GM19239 (cell line): ENCODE results near the gene TMEM82.

Experiments used
- DNase-seq: peaks from one replicate; pipeline ENCODE4 v3.0.0; 2011; ENCODE audit warnings: low spot score; ENCODE audit not compliant: insufficient read length
- FAIRE-seq: peaks from 2 replicates; lab custom pipeline; 2011; peaks lifted over from hg19 to GRCh38; lab: Jason Lieb, UNC

TMEM82 gene

GRCh38 chr1:15734901-15735300, 7.4 kb upstream of the TMEM82 start:
- FAIRE-seq (peak; percentile 8), DNase-seq (no peak)

DNA sequence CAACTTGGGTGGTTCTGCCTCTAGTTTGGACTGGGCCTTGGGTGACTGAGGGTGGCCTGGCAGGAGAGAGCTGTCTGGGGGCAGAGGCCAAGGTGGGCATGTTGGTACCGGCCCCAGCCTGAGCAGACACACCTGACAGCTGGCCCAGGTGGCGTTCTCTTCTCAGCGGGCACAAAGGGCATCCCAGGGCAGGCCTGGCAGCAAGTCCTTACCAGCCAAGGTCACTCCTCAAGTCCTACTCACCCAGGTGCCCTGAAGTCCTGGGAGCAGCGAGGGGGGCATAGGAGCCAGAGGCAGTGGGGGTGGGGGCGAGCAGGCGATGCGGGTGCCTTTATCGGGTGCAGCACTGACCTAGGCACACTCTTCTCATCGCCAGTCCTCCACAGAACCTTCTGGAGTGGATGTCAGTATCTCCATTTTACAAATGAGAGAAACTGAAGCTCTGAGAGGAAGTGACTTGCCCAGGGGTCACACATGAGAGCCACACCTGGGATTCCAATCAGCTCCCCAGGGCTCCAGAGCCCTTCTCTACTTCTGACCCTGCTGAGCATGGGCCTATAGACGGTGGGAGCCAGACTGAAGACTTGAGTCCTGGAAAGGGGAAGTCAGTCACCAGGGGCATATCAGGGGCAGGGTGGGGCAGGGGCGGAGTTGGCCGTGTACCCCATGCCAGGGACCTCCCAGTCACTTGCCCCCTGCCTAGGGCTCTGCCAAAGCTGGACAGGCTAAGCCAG, 6.8 kb upstream of the TMEM82 start:
- FAIRE-seq (no peak), DNase-seq (no peak)

GRCh38 chr1:15736038-15736891, 6.0 kb upstream of the TMEM82 start, which contains the start of gene SLC25A34:
Gene SLC25A34, plus strand, starts transcription at chr1:15736258. Its CDS starts 228 bp downstream, at chr1:15736486.
- DNase-seq: no peak

GRCh38 chr1:15736892-15737261, 5.4 kb upstream of the TMEM82 start:
- DNase-seq (no peak), FAIRE-seq (no peak)

More at GRCh38 chr1:15736038-15736891, 6.0 kb upstream of the TMEM82 start, which contains the start of gene SLC25A34:
- no peak for FAIRE-seq

- FAIRE-seq (no peak), DNase-seq (no peak)
Measured at GRCh38 chr1:15737324-15738319, 4.7 kb upstream of the TMEM82 start.

- DNase-seq (no peak), FAIRE-seq (no peak)
Measured at GRCh38 chr1:15738416-15739113, 3.7 kb upstream of the TMEM82 start.

- FAIRE-seq (no peak), DNase-seq (no peak)
Measured at GRCh38 chr1:15739259-15739658, 3.0 kb upstream of the TMEM82 start.

DNA sequence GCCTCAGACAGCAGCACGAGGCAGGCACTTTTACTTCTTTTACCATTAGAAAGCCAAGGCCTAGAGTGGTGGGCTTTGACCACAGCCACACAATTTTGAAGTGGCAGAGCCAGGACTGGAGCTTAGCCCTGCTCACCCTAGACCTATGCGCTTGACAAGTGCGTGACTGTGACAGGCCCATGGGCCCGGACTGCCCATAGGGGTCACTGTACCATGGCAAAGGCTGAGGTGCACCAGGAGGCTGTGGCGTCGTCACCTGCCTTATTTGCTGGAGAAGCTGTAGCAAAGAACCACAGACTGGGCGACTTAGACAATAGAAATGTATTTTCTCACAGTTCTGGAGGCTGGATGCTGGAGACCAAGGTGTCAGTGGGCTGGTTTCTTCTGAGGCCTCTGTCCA, 2.6 kb upstream of the TMEM82 start:
- FAIRE-seq (no peak), DNase-seq (no peak)

DNA sequence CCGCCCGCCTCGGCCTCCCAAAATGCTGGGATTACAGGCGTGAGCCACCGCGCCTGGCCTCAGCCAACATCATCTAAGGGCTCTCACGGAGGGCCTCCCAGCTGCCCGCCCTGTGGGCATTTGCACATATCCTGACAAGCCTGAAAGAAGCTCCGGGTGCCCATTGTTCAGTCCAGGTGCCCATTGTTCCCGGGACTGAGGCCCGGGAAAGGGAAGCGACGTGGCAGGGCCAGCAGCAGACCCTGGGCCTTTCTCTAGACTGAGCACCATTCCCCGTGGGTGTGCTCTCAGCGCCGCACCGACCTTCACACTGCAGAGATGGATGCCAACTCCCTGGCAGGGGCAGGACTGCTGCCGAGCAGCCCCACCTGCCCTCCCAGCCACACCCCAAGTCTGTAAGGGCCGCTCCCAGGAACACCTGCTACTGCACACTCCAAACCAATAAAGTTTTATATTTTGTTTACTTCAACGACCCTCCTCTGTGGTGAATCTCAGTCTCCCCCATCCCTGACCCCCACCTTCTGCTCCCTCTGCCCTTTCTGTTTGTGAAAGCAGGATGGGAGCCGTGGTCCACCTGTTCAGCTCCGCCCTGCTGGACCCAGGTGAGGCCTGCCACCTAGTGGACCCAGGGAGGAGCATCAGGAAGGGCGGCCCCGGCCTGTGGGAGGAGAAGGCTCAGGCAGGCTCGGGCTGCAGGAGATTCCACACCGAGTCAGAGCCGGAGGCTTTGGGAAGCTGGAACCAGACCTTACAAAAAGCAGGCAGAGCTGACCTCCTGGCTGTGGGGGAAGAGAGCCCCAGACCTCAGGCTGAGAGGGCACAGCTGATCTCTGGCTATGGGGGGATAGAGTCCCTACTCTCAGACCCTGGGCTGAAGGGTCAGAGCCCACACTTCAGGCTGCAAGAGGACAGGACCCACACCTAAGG, 1.1 kb upstream of the TMEM82 start:
- peak; percentile 94 for DNase-seq
- peak; percentile 89 for FAIRE-seq

- FAIRE-seq (no peak), DNase-seq (no peak)
Measured at GRCh38 chr1:15744122-15744679, 1.9 kb downstream of the TMEM82 start.

- FAIRE-seq (no peak), DNase-seq (no peak)
Measured at GRCh38 chr1:15747378-15747777, 5.1 kb downstream of the TMEM82 start.

DNA sequence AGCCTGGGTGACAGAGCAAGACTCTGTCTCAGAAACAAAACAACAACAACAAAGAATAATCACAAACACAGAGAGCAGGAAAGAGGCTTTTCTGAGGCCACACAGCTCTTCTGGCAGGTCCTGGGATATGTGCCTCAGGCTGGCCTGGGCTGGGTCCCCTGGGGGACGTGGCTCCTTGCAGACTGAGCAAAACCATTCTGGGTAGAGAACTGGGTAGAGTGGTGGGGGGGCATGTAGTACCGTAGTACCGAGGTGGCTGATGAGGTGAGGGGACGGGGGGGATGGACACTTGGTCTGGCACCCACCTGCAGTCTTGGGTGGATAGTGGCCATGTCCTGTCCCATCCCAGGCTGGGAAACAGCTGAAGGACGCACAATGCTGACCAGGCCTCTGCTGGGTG, 6.0 kb downstream of the TMEM82 start:
- no peak for DNase-seq
- FAIRE-seq: no peak

- no peak for DNase-seq
- FAIRE-seq: no peak
Measured at GRCh38 chr1:15748690-15749398, 6.5 kb downstream of the TMEM82 start.

GRCh38 chr1:15749399-15750291, 7.3 kb downstream of the TMEM82 start:
- DNase-seq (no peak), FAIRE-seq (no peak)

DNA sequence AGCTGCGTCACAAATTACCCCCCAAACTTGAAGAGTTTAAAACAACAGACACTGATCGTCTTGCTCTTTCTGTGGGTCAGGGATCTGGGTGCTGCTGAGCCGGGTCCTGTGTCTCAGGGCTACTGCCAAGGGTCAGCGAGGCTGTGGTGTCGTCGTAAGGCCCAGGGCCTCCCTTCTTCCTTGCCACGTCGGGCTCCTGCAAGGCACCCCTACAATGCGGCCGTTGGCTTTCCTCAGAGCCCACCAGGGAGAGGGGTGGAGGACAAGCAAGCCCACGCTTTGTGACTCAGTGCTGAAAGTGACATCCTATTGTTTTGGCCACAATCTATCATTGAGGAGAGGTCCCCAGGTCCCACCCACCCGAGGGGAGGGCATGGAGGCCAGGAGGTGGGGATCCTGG, 8.6 kb downstream of the TMEM82 start:
- FAIRE-seq (no peak), DNase-seq (no peak)

DNA sequence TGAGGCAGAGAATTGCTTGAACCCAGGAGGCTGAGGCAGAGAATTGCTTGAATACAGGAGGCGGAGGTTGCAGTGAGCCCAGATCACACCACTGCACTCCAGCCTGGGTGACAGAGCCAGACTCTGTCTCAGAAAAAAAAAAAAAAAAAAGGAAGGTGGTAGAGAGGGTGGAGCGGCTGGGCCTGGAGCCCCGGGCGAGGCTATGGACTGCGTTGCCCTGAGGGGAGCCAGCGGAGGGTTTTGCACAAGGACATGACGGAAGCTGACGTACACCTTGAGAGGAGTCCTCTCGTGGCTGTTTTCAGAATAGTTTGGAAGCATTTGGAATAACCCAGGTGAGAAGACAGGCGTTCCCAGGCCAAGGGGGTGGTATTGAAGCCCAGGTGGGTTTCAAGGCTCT, 9.4 kb downstream of the TMEM82 start:
- FAIRE-seq: no peak
- no peak for DNase-seq

DNA sequence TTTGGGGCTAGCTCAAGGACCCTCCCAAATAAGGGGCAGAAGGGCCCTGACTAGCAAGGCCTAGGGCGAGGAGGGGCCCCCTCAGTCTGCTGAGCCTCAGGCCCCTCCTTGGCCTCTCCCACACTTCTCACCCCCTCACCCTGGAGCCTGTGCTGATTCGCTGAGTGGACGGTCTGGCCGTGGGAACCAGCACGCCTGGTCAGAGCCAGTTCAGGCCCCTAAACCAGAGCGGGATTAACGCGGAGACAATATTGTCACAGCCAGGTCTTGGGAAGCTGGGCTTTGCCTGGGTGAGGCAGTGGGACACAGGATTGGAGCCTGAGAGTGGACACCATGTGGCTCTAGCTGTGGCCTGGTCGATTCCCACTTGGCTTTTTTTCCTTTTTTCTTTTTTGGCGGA, 11.5 kb downstream of the TMEM82 start:
- DNase-seq (no peak), FAIRE-seq (no peak)
